KMS-11 (cell line): ENCODE results near the gene LDAH.

Experiments used
- H2AFZ ChIP-seq: fragments of 200-600 bp; sonication (generic); 2 replicates; pipeline ENCODE4 v1.6.1; 2016; ENCODE audit warnings: antibody characterized with exemption, mixed run types, low read depth
- H3K27ac ChIP-seq: fragments of 200-600 bp; sonication (generic); 2 replicates; pipeline ENCODE4 v1.6.1; 2016; ENCODE audit warnings: mild to moderate bottlenecking, mixed run types
- H3K27me3 ChIP-seq: fragments of 200-600 bp; sonication (generic); 2 replicates; pipeline ENCODE4 v1.6.1; 2017; ENCODE audit warnings: mild to moderate bottlenecking, low read depth, mixed run types, moderate library complexity; ENCODE audit not compliant: insufficient read depth
- H3K36me3 ChIP-seq: fragments of 200-600 bp; sonication (generic); 2 replicates; pipeline ENCODE4 v1.6.1; 2017; ENCODE audit warnings: mild to moderate bottlenecking, mixed run types; ENCODE audit not compliant: insufficient read depth
- H3K4me1 ChIP-seq: fragments of 200-600 bp; sonication (generic); 2 replicates; pipeline ENCODE4 v1.6.1; 2016; ENCODE audit warnings: mild to moderate bottlenecking, low read depth, mixed run types; ENCODE audit not compliant: poor library complexity, severe bottlenecking
- H3K4me2 ChIP-seq: fragments of 200-600 bp; sonication (generic); 2 replicates; pipeline ENCODE4 v1.7.0; 2016; ENCODE audit warnings: mild to moderate bottlenecking, mixed run types
- H3K4me3 ChIP-seq: fragments of 200-600 bp; sonication (generic); IDR thresholded peaks from 2 replicates; pipeline ENCODE4 v1.6.1; 2017; ENCODE audit warnings: low read depth, low read length, mixed read lengths; ENCODE audit not compliant: insufficient read depth
- H3K79me2 ChIP-seq: fragments of 200-600 bp; sonication (generic); 2 replicates; pipeline ENCODE4 v1.6.1; 2016; ENCODE audit warnings: low read depth, mixed run types; ENCODE audit not compliant: insufficient read depth
- H3K9ac ChIP-seq: fragments of 200-600 bp; sonication (generic); 2 replicates; pipeline ENCODE4 v1.6.1; 2016; ENCODE audit warnings: mild to moderate bottlenecking, mixed run types
- H4K20me1 ChIP-seq: fragments of 200-600 bp; sonication (generic); 2 replicates; pipeline ENCODE4 v1.6.1; 2016; ENCODE audit warnings: mild to moderate bottlenecking, mixed run types; ENCODE audit not compliant: insufficient read depth
- TF ChIP-seq, protein P1 (sequence below): fragments of 200-600 bp; sonication (generic); conservative IDR thresholded peaks from 2 replicates; pipeline ENCODE4 v1.6.1; 2017; ENCODE audit warnings: low read depth, mild to moderate bottlenecking, antibody characterized with exemption, low read length, moderate library complexity, mixed read lengths

LDAH gene

DNA sequence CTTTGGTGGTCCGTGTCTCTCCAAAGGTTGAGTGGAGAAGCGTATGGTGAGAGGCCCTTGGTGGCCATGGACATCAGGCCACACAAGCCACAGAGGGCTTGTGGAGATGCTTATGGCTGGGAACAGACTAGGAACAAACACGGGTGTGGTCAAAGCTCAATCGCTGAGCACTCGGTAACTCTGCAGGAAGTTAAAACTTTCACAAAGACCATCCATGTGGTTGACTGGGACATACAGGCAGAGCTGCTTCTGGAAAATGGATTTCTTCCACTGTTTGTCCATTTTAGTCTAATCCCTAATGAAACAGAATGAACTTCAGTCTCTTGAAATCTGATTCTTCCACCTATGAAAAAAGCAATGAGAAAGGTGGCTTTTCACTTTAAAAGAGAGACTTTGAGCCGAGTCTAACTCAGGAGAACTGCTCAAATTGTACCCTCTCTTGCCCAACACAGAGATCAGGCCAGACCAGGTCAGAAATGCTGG lies 138.3 kb downstream of the LDAH start:
- no peaks in the 10 kb centered on the region for H3K27me3 ChIP-seq
- H3K79me2 ChIP-seq: no peaks in the 10 kb centered on the region
- no peaks in the 10 kb centered on the region for H3K4me1 ChIP-seq
- no peak overlapping the region for H3K4me3 ChIP-seq
- H3K9ac ChIP-seq: no peak overlapping the region
- H2AFZ ChIP-seq: no peak overlapping the region
- no peak overlapping the region for H3K4me2 ChIP-seq
- no peaks in the 10 kb centered on the region for H4K20me1 ChIP-seq
- H3K36me3 ChIP-seq: no peaks in the 10 kb centered on the region
- TF ChIP-seq, protein P1, sequence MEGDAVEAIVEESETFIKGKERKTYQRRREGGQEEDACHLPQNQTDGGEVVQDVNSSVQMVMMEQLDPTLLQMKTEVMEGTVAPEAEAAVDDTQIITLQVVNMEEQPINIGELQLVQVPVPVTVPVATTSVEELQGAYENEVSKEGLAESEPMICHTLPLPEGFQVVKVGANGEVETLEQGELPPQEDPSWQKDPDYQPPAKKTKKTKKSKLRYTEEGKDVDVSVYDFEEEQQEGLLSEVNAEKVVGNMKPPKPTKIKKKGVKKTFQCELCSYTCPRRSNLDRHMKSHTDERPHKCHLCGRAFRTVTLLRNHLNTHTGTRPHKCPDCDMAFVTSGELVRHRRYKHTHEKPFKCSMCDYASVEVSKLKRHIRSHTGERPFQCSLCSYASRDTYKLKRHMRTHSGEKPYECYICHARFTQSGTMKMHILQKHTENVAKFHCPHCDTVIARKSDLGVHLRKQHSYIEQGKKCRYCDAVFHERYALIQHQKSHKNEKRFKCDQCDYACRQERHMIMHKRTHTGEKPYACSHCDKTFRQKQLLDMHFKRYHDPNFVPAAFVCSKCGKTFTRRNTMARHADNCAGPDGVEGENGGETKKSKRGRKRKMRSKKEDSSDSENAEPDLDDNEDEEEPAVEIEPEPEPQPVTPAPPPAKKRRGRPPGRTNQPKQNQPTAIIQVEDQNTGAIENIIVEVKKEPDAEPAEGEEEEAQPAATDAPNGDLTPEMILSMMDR: no peak
- H3K27ac ChIP-seq: no peak overlapping the region

DNA sequence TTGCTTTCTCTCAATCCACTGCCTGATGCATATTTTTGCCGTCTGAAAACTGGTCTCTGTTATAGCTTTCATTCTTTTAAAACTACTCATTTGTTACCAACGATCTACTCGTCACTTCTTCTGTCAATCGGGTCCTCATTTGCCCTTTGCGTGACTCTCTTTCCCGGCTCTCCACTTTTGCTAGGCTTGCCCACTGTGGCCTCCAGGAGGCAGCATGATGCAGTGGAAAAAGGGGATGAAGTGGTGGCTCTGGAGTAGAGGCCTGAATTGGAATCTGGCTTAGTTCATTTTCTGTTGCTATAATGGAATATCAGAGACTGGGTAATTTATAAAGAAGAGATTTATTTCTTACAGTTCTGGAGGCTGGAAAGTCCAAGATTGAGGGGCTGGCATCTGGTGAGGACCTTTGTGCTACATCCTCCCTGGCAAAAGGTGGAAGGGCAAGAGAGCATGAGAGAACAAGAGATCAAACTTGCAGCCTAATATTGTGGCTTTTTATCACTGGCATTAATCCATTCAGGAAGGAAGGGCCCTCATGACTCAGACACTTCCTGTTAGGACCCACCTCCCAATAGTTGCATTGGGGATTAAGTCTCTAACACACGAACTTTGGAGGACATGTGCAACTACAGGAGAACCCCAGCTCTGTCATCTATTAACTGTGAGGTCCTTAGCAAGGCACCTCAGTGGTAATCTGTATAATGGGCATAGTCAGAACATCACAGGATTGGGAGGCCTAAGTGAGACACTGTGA lies 140.6 kb downstream of the LDAH start:
- Histone ChIP-seq H3K79me2 (no peaks in the 10 kb centered on the region), H3K4me1 (no peaks in the 10 kb centered on the region), H3K4me3 (no peak overlapping the region), H4K20me1 (no peaks in the 10 kb centered on the region), H2AFZ (no peak overlapping the region), H3K36me3 (no peaks in the 10 kb centered on the region), H3K4me2 (no peak overlapping the region), H3K27me3 (no peaks in the 10 kb centered on the region), H3K27ac (no peak overlapping the region), H3K9ac (no peak overlapping the region)
- TF ChIP-seq, protein P1: no peak; the same call in 1 of the 2 replicates

DNA sequence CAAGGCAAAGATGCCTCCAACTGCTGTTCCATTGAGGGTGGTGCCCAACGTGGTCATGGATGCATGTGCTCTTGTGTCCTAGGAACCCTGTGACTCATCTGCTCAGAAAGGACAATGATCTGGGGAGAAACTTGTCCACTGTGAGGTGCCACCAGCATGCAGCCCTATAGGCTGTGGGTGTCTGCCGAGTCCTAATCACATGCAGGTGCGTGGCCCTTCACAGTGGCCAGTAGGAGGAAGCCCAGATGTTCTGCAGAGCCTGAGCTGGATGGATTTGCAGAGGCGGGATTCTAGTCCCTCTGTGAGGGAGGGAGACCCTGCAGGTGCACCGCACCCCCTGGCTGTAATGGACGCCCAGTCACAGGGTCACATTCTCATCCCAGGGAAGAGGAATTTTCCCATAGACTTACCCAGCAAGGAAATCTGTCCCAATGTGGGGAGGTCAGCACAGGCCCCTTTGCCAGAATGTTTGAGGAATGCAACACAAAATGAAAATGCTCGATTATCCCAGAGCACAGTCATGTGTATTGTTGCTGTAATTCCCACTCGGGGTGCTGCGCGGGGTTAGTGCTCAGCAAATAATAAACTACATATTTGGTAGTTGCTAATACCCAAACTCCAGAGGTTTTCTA lies 142.0 kb downstream of the LDAH start:
- H3K9ac ChIP-seq: no peak overlapping the region
- no peaks in the 10 kb centered on the region for H3K79me2 ChIP-seq
- no peaks in the 10 kb centered on the region for H3K4me1 ChIP-seq
- no peak overlapping the region for H3K4me3 ChIP-seq
- no peaks in the 10 kb centered on the region for H3K27me3 ChIP-seq
- no peak overlapping the region for H3K4me2 ChIP-seq
- no peak overlapping the region for H3K27ac ChIP-seq
- no peak overlapping the region for H2AFZ ChIP-seq
- no peaks in the 10 kb centered on the region for H3K36me3 ChIP-seq
- H4K20me1 ChIP-seq: no peaks in the 10 kb centered on the region
- TF ChIP-seq, protein P1: no peak

DNA sequence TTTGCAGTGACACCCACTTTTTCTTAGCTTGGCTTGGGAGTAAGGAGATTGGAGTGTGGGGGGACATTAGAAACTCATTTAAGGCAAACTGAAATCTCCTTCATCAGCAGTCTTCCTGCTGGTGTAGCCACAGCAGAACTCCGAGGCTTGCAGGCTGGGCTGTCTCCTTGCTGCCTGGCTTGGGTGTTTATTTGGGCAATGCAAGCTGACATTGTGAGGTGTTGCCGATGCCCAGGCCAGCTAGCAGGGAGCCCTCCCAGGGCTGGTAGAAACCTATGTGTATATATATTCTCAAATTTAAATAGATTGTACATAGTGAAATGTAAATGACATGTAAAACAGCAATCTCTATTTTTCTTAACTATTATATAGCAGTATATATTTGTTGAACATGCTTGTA lies 144.1 kb downstream of the LDAH start:
- Histone ChIP-seq H3K27me3 (no peaks in the 10 kb centered on the region), H3K4me3 (no peak overlapping the region), H3K27ac (no peak overlapping the region), H3K4me2 (no peak overlapping the region), H3K9ac (no peak overlapping the region), H4K20me1 (no peaks in the 10 kb centered on the region), H3K79me2 (no peaks in the 10 kb centered on the region), H3K4me1 (no peaks in the 10 kb centered on the region), H3K36me3 (no peaks in the 10 kb centered on the region), H2AFZ (no peak overlapping the region)
- TF ChIP-seq, protein P1: no peak
